Stimulated activated CD8-positive, alpha-beta memory T cell treated with anti-CD3 and anti-CD28 coated beads, Interleukin-7, amount 100 ng/mL, for 4 hours (primary cell): ENCODE results near the gene MYO5A.
"Not testable (repeated sequence)": the region's sequence is repeated elsewhere in the genome, so short reads cannot be mapped to it uniquely, and the experiment has no call there.

ENCODE experiments used
- DNase-seq, 2 donors: peaks; one replicate each; pipeline ENCODE4 v3.0.0-alpha.2; 2020; ENCODE audit warnings: low read depth in 2 of 2

Gene MYO5A

GRCh38 chr15:52463638-52464037, 65.0 kb downstream of the MYO5A start:
- DNase-seq, result no peak

GRCh38 chr15:52462806-52463360, 65.8 kb downstream of the MYO5A start:
- no peak for DNase-seq

GRCh38 chr15:52459701-52460100, 69.0 kb downstream of the MYO5A start:
- not testable (repeated sequence) for DNase-seq

GRCh38 chr15:52459265-52459664, 69.4 kb downstream of the MYO5A start:
- DNase-seq, result not testable (repeated sequence)

DNA sequence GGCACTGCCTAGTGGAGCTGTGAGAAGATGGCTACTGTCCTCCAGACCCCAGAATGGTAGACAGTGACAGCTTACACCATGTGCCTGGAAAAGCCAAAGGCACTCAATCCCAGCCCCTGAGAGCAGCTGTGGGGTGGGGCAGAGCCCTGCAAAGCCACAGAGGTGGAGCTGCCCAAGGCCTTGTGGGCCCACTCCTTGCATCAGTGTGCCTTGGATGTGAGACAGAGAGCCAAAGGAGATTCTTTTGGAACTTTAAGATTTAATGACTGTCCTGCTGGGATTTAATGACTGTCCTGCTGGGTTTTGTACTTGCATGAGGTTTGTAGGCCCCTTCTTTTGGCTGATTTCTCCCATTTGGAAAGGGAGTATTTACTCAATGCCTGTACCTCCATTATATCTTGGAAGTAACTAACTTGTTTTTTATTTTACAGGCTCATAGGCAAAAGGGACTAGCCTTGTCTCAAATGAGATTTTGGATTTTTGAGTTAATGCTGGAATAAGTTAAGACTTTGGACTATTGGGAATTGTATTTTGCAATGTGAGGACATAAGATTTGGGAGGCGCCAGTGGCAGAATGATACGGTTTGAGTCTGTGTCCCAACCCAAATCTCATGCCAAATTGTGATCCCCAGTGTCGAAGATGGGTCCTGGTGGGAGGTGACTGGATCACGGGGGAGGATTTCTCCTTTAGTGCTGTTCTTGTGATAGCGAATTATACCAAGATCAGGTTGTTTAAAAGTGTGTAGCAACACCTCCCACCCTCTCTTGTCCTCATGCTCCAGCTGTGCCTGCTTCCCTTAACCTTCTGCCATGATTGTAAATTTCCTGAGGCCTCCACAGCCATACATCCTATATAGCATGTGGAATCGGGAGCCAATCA, 80.4 kb downstream of the MYO5A start:
- no peak for DNase-seq

DNA sequence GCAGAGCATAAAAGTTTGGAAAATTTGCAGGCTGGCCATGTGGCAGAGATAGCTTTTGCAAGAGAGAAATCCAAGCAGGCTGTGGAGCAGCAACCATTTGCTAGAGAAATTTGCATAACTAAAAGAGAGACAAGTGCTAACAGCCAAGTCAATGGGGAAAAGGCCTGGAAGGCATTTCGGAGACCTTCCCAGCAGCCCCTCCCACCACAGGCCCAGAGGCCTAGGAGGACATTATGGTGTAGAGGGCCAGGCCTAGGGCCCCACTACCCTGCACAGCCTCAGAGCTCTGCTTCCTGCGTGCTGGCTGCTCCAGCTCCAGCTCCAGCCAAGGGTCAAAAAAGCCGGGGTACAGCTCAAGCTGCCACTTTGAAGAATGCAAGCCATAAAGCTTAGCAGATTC, 82.7 kb downstream of the MYO5A start:
- no peak for DNase-seq

GRCh38 chr15:52445553-52445952, 83.1 kb downstream of the MYO5A start:
- DNase-seq, result no peak

DNA sequence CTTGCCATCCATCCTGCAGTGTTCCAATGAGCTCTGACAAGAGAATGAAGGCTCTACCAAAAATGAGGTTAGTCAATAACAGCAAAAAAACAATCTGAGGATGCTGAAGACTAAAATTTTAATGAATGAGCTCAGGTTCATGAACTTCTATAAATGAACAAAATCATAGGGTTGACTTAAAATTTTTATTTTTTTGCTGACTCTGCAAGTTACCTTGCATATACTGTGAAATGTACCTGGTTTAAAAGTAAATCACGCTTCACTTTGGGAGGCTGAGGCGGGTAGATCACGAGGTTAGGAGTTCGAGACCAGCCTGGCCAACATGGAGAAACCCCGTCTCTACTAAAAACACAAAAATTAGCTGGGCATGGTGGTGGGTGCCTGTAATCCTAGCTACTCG, 85.5 kb downstream of the MYO5A start:
- not testable (repeated sequence) for DNase-seq

- DNase-seq, result no peak
Observed at GRCh38 chr15:52441841-52442240, 86.8 kb downstream of the MYO5A start.

DNA sequence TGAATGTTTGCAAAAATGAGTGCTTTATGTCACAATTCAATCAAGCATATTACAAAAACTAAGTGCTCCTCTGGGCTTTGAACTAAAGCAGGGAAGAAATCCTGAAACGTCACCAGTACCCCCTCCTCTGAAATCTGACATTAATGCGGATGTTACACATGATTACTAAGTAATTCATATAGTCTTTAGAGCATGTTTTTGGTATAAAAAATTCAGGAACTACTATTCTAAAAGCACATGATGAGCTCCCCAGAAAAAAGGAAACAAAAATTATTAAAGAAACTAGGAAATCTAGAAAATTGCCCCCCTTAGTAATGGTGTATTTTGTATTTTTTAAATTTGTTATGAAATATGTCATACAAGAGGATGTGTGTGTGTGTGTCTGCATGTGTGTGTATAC, 87.7 kb downstream of the MYO5A start:
- no peak for DNase-seq

DNA sequence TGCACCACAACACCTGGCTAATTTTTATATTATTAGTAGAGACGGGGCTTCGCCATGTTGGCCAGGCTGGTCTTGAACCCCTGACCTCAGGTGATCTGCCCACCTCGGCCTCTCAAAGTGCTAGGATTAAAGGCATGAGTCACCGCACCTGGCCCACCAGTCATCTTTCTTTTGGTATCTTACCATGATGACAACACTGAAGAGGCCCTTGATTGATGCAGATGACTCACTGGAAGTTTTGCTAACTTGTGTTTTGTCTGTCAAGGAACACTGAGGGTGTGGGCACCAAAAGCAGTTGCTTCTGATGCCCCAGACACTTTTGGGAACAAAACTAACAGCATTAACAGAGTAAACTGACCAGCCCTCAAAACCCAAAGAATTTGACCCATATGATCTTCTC, 88.3 kb downstream of the MYO5A start:
- DNase-seq, result peak in 1 of 2 donors; percentile 19

DNA sequence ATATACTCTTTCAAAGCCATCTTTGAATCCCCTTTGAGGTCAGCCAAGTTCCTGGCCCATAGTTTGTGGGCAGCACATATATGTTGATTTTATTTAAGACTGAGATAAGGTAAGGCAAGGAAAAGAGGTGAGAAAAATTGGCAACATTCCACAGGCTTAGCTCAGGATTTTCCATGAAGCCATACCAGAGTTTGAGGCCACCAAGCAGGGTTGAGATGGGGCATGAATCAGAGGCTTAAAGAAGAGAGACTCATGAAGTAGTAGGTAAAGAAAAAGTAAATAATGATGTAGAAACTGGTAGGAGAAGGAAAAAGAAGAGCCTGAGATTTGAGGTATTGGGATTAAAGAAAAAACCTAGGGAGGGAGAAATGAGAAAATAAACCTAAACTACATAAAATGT, 89.2 kb downstream of the MYO5A start:
- DNase-seq, result no peak

DNA sequence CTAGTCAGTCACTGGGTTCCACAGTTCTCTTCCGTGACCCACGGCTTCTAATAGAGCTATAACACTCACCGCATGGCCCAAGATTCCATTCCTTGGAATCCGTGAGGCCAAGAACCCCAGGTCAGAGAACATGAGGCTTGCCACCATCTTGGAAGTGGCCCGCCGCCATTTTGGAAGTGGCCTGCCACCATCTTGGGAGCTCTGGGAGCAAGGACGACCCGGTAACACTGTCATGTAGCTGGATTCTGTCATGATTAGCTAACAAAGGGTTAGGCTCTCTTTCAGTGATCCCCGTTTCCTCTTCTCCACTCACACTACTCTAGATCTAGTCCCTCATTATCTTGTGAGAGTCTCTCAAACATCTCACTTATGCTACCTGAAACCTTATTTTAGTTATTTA, 89.6 kb downstream of the MYO5A start:
- DNase-seq, result not testable (repeated sequence)

DNA sequence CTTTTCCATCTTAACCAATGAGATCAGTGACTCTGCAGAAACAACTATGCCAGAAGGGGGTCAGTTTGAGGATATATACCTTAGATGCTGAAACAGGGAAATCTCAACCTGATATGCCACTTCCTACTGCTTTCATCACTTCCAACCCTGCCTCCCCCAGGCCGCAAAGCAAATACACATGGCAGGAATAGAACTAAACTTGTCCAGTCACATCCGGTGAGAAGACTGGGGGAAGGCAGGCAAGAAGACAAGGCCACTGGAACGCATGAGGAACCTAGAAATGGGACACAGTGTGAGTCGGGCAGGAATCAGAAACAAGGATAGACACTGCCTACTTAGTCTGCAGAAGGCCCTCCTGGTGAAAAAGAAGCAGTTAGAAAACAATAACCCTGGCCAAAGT, 90.6 kb downstream of the MYO5A start:
- no peak for DNase-seq

GRCh38 chr15:52437646-52438045, 91.0 kb downstream of the MYO5A start:
- DNase-seq, result no peak

- no peak for DNase-seq
Observed at GRCh38 chr15:52436981-52437380, 91.7 kb downstream of the MYO5A start.

DNA sequence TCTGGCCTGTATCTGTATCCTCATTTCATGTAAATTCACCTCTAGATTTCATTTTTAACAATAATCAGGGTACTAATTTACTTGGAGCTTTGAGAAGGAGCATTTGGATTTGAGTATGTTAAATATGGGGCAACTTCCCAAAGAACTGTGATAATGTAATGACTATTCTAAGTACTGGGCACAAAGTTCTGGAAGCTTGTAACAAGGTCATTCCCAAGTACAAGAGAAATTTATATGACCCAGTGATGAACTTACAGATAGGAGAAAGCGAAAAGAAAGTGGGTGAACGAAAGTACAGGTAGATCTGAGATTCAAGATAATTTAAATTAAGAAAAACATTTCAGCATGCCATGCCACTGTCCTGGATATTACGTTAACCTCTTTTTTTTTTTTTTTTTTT, 93.8 kb downstream of the MYO5A start:
- no peak for DNase-seq

DNA sequence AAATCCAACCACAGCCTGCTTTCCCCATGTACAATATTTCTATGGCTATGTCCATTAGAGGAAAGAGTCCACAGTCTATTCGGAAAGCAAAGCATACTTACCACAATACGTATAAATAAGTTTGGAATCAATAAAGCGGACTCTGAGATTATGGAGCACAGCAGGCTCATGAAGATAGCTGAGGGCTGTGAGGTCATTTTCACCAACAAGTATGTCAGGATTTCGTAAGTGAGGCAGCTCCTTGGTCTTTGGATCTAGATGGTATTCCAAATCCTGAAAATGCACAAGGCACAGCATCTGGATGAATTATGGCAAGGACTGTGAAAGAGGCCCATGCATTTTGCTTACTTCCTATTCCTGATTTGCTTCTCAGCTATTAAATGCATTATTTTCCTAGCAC, 100.4 kb downstream of the MYO5A start:
- no peak for DNase-seq

- DNase-seq, result no peak
Observed at GRCh38 chr15:52427804-52428203, 100.9 kb downstream of the MYO5A start.

DNA sequence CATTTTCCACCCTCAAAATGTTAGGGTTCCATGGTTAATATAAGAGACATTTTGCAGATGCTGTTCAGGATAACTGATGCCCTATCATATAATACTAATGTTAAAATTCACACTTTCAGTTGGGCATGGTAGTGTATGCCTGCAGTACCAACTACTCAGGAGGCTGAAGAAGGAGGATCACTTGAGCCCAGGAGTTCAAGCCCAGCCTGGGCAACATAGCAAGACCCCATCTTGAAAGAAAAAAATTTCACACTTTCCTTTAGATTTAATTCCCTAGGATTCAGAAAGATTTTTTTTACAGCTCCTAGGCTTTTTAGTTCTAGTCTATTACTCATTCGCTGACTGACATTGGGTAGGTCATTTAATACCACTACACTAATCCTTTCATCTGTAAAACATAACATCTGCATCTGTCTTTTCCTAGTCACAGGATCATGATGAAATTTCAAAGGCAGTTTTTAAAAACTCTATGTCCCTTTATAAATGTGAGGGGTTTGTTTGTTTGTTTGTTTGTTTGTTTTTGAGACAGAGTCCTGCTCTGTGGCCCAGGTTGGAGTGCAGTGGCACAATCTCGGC, 103.7 kb downstream of the MYO5A start:
- no peak for DNase-seq

DNA sequence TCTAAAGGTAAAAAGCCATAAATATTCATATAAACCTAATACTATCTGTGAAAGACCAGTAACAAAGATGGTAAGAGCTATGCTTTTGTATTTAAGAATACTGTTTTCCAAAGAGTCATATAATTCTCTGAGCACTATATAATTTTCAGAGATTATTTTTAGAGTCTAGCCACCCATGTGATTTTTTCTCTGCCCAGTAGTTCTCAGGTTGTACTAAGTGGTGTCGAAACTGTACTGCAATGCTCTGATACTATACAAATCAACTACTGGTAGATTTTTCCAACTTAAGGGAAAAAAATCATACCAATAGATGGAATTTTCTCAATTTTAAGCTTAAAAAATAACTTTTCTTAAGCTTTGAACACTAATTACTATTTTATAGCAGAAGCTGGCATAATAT, 104.8 kb downstream of the MYO5A start:
- no peak for DNase-seq

GRCh38 chr15:52422001-52422400, 106.7 kb downstream of the MYO5A start:
- DNase-seq, result no peak

DNA sequence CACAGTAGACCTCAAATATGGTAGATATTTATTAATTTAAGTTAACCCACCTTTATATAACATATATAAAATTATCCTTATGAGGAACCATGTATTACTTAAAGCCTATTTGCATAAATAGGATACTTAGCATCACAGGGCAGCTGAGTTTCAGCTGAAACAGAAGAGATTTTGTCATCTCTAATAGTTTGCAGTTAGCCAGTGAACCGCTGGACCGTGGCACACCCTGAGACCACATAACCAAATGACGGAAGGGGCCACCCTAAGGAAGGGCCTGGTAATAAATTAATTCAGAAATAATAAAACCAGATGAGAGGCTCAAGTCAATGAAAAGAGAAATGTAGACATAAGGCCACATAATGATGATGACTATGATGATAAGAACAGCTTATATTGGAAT, 107.7 kb downstream of the MYO5A start:
- DNase-seq, result no peak
